AG20443 (cell line): Measurements from ENCODE around the gene SH2D6.
A peak's percentile ranks its signal among the peaks of the same experiment; 100 is the strongest.
"Not testable (repeated sequence)": the region's sequence is repeated elsewhere in the genome, so short reads cannot be mapped to it uniquely, and the experiment has no call there.

ENCODE experiments used
- DNase-seq: peaks from one replicate; pipeline ENCODE4 v3.0.0; 2012; ENCODE audit warnings: low spot score, mixed read lengths

Gene SH2D6

DNA sequence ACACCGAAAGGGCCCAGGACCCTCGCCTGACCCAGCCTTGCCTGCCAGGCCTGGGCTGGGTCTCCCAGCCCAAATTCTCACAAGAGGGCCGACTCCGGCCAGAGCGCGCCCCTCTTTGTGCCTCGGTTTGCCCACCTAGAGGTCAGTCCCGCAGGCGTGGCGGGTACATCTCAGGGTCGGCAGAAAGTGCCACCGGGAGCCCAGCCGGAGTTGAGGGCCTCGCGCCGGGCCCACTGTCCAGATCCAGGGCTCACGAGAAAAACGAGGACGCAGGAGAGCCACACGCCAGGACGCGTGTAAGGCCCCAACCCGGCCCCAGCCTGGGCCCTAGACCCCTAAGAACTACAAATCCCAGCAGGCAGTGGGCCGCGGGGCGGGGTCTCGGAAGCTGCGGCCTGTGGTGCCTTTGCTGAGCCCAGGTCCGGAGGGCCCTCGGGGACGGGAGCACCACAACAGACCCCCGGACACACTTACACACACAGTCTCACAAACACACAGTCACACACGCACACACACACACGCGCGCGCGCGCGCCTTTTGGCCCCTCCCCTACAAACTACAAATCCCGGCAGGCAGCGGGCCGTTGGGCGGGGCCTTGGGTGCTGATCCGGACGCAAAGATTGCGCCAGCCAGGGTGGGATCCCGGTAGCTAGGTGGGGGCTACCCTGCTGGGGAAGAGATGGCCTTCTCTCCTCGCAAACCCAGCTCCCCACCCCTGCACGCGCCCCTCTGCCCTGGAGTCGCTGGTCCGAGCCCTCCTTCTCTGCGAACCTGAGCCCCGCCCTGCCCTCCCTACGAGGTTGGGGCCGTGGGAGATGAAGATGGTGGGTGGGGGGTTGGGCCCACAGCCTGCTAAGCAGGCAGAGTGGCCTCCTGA is at the start of gene SH2D6:
TSS of gene SH2D6 (plus strand) at position 583 of the 877 bp plus-strand sequence. CDS start 10,752 bp downstream, outside the sequence.
- peak; percentile 92 for DNase-seq

DNA sequence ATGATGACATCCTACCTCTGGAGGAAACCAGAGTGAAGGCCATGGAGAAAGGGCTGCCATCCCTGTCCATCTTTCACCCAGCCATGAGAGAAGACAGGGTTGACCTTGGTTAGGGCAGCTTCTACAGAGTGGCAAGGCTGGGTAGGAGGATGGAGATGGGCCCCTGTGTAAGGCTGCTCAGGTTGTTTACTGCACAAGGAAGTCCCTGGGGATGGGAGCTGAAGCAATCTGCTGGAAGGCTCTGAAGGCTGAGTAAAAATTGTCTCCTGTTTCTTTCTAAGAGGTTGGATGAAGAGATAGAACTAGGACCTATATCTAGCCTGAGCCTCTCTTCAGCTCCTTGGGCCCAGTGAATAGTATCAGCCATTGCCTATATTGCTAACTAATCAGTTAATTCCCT is 49.6 kb upstream of the SH2D6 start:
- DNase-seq, result no peak

DNA sequence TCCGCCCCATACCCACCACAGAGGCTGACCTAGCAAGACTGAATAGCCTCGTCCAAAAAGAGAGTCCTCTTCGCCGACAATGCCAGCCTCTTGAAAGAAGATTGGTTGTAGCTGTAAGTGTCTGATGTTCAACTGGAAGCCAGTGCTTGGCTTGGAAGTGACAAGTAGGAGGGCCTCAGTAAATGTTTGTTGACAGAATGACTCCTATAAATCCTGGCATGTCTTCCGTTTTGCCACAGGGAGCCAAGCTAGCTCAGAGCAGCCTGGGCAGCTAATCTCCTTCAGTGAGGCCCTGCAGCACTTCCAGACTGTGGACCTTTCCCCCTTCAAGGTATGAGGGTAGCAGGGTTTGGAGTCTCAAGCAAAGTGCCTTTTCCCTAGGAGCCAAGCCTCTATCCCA is 49.0 kb upstream of the SH2D6 start:
- DNase-seq, result no peak

DNA sequence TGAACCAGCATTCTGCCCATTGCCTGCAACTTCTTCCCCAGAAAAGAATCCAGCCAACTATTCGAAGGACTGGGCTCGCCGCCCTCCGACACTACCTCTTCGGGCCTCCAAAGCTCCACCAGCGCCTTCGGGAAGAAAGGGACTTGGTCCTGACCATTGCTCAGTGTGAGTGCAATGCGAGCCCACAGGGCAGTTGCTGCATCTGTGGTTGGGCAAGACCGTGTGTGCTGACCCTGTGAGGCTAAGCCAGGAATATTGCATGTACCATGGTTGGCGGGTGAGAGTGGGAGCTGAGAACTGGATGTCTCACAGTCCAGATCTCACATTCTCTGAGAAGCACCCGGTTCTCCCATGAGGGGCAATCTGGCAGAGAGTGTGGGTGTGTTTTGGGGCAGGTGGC is 47.5 kb upstream of the SH2D6 start:
- no peak for DNase-seq

DNA sequence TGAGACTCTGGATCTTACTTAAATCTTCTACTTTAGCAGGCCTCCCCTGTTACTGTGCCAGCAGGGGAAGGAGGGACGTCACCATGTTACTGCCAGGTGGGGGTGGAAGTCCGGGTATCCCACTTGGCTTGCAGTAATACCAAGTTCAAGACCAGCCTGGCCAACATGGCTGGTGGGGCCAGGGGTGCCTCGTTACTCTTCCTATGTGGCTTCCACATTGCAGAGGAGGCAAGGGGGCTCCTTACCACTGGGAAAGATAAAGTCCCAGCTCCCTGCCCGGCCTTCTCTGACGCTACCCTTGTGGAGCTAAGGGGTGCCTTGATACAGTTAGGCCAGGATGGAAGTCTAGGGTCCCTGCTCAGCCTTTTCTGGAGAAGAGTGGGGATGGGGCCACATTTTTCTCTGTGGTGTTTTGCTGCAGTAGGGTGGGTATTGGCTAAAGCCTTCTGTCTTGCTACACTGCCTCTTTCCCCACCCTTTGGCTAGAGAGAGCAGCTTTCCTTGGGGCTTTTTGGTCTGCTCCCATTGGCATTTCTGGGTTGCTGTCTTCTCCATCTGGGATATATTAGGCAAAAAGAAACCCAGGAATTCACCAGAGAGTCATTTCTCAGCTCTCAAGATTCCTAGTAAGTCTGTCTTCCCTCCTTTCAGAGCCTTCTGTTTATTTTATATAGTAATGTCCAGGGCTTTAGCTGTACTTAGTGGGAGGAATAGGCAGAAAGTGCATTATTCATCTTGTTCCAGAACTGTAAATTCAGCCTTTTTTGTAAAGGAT is 42.0 kb upstream of the SH2D6 start:
- peak; percentile 49 for DNase-seq

DNA sequence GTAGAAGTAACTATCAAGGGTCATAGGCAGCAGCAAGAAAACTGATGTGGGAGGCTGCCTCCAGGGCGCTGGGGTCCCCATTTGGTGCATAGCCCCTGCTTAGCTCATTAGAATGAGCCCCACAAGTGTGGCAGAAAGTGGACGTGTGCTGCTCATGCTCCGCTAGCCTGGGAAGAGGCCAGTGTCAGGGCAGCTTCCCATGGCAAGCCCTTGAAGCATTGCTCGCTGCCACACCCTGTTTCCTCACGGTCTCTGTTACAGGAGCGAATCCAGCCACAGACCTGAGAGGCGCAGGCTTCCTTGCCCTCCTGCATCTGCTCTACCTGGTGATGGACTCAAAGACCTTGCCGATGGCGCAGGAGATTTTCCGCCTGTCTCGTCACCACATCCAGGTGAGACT is 41.4 kb upstream of the SH2D6 start:
- no peak for DNase-seq

DNA sequence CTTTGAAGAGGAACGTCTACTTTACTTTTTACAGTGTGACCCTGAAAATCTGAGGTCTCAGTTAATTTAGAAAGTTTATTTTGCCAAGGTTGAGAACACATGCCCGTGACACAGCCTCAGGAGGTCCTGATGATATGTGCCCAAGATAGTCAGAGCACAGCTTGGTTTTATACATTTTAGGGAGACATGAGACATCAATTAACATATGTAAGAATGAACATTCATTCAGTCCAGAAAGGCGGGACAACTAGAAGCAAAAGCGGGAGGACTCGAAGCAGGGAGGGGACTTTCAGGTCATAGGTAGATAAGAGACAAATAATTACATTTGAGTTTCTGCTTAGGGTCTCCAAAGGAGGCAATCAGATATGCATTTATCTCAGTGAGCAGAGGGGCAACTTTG is 40.3 kb upstream of the SH2D6 start:
- DNase-seq, result no peak

DNA sequence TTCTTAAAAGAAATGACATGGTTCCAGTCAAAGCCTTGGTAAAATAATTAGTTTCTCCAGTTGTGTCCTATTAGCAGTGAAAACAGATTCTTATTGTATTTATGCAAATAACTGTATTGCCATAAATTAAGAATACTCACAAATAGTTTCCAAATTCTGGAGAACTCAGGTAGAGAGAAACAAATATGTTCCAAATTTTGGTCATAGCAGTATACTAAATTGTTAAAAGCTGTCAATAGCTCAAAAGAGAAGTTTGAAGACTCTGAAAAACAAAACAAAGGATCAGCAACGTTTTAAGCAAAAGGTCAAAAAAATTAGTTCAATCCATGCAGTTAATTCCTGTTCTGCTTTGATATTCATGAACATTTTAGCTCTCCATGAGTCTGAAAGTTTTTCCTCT is 38.5 kb upstream of the SH2D6 start:
- DNase-seq, result no peak

DNA sequence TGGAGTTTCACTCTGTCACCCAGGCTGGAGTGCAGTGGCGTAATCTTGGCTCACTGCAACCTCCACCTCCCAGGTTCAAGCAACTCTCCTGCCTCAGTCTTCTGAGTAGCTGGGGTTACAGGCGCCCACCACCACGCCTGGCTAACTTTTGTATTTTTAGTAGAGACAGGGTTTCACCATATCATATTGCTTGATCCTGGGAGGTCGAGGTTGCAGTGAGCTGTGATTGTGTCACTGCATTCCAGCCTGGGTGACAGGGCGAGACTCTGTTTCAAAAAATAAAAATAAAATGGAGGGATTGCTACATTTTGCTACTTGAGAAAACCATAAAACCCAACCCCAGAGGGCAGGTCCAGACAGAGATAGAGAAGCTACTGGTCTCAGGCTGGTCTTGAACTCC is 35.4 kb upstream of the SH2D6 start:
- DNase-seq, result not testable (repeated sequence)

DNA sequence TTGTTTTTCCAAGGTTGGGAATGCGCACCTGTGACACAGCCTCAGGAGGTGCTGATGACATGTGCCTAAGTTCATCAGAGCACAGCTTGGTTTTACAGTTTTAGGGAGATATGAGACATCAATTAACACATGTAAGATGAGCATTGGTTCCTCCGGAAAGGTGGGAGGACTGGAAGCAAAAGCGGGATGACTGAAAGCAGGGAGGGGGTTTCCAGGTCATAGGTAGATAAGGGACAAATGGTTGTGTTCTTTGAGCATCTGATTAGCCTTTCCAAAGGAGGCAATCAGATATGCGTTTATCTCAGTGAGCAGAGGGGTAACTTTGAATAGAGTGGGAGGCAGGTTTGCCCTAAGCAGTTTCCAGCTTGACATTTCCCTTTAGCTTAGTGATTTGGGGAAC is 34.7 kb upstream of the SH2D6 start:
- no peak for DNase-seq

DNA sequence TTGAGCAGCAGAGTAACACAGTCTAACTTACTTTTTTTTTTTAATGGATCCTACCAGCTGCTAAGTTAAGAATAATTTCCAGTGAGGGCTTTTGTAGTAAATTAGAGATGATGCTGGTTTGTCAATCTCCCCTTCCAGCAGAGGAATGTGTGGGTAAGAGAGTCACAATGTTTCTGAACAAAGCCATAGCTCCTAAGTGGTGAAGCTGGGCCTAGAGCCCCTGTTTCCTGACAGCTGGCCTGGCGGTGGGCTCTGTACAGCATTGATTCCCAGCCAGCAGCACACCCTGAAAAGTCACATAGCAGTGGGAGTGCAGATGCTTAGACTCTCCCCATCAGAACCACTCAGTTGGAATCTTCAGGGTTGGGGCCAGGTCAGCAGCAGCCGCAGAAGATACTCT is 32.8 kb upstream of the SH2D6 start:
- no peak for DNase-seq

DNA sequence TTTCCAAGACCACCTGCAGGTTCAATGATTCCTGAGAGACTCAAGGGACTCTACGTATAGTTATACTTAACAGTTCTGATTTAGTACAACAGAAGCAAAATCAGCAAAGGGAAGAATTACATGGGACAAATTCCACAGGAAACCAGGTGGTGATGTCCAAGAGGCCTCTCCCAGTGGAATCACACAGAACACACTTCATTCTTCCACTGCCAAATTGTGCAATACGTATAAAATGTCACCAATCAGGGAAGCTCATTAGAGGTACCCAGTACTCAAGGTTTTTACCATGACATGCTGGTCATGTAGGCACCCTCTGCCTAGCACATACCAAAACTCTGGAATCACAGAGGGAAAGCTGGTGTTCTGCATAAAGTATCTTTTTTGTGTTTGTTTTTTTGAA is 30.8 kb upstream of the SH2D6 start:
- DNase-seq, result no peak

DNA sequence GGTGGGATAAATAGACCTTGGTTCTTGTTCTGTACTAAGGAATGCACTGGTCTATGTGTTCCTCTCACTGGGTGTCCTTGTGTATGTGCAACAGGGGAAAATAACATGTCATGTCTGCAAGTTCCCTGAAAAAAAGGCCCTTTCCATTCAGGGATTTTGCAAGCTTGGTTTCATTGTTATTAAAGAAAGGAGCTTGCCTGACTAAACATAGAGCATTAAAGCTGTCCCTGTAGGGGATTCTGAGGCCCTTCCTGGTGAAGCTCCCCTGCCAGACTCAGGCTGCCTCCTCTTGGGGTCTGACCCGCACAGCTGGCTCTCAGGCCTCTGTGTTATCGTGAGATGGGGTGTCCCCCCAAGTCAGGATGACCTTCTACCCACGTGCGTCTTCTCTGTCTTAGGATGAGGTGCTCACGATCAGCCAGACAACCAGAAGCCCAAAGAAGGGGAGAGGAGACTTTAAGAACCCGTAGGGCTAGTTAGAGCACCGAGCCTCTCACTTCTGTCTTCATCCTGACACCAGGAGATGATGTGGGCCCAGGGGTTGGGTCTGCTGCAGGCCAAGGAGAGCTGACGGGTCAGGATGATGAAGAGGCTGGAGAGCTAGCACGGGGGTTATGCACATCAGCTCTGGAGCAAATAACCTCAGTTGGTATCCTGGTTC is 29.5 kb upstream of the SH2D6 start:
- no peak for DNase-seq

DNA sequence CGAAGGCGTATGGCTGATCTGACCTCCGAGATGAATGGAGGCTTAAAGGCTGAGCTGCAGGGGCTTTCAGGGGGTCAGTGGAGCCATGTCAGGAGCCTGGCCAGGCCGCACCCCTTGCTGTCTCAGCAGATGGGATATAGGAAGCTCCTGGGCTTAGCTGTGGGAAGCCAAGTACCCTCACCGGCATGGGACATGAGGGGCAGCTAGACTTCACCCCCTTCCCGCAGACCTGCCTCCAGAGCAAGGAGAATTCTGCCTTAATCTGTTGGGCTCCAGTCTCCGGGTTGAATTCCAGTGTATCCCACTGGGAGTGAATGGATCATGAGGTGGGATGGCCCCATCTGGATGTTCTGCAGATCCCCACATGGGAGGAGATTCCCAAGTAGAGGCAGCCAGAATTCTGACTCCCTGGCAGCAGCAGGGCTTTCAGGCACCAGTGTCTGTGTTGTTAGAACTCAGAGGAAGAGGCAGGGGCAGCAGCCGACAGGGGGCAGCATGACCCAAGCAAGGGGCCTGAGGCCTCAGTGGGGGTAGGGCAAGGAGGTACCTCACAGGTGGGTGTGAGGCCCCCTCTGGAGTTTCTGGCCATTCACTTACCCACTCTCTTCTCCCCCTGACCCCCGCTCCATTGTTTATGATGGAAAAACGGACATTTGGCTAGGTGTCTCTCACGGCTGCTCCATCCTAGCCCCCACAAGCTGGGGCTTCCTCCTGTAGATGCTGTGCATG is 27.4 kb upstream of the SH2D6 start:
- peak; percentile 78 for DNase-seq

DNA sequence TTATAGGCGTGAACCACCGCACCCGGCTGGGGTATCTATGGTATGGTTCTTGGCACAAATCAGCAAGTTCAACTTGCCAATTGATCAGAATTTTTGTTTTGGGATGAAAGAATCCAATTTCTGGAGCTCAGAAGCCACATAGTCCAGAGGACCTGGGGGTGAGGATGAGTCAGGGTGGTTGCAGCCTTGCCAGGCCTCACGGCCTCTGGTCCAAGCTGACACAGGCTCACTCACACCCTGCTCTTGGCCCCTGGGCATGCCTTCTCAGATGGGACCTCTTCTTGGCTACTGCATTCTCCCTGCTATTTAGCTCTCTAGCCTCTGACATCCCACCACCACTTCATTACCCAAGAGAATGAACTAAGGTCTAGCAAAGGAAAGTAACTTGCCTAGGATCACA is 24.7 kb upstream of the SH2D6 start:
- peak; percentile 85 for DNase-seq

DNA sequence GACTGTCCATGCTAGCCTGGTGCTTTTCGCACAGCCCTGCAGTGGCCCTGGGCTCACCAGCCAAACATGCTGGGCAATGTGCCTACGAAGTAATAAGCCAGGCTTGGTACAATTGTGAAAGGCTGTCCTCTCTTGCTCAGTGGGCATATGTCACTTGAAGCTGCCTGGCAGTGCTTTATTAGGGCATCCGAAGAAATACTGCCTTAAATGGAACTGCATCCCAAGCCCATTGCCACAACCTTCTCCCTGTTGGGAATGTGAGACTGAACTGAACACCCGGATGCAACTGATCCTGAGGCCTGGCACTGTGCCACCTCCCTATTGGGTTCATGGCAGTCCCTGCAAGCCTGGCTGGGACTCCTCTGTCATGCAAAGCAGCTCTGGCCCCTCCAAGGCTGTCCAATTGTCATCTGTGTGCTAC is 24.2 kb upstream of the SH2D6 start:
- DNase-seq, result no peak

DNA sequence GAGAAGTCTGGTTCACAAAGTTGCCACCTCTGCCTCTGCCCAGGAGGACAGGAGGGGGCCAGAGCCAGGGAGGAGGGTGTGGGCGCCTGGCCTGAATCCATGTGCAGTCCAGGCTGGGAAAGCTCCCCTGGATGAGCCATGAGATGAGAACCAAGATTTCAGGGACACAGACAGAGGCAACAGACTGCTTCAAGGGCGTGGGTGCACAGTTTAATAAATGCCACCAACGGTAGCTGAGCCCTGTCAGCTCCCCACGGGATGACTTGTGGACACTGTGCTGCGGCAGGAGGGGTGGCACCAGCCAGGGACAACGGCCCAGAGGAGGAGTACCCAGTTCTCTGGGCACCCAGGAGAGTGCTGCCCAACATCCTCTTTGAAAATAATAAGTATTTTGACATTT is 23.5 kb upstream of the SH2D6 start:
- no peak for DNase-seq

DNA sequence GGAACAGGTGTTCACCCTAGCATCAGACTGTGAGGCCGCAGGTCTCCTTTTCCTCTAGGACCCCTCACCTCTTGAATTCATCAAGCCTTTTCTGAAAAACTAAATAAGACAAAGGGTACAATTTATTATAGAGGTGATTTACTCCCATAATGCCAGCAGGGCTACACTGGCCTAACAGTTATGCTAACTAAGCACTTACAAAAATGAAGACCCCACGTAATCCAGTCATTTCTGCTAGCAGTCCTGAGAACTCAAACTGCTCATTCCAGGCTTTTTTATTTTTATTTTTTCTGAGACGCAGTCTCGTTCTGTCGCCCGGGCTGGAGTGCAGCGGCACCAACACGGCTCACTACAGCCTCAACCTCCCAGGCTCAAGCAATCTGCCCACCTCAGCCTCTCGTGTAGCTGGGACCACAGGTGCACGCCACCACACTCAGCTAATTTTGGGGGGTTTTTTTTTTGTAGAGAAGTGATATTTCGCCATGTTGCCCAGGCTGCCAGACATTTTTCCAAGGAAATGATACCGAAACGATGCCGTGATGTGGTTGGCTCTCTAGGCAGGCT is 22.5 kb upstream of the SH2D6 start:
- DNase-seq, result no peak

DNA sequence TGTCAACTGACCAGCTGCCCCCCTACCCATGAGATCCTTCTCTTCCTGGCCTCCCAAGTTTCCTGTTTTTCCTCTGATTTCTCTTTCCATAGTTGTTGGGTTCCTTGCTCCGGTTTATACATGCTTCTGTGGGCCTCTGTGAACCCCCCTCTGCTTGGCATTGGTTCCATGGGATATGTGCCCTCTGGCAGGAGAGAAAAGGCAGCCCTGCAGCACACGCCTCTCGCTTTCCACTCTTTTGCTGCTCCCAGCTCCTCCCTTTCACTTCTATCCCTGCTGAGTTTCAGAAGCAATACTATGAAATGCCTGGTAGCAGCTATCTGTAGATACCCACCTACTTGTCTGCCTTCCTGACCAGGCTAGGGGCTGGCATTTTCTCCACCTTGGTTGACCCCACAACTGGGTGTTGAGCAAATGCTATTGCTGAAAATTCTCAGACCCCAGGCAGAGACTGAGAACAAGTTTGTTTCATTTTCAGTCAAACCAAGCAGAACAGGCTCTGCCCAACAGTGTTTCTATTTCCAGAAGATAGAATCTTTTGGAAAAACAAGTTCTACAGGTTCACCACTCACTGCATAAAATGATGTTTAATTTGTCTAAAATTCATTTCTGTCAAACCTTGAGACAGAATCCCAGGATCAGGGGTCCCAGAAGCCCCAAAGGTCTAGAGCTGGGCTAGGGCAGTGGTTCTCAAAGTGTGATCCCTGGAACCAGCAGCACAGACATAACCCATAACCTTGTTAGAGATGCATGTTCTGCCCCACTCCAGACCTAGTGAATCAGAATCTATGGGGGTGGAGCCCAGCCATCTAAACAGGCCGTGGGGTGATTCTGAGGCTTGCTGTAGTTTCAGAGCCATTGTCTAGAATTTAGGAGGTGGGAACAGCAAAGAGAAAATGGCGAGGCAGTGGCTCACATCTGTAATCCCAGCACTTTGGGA is 21.7 kb upstream of the SH2D6 start:
- no peak for DNase-seq

DNA sequence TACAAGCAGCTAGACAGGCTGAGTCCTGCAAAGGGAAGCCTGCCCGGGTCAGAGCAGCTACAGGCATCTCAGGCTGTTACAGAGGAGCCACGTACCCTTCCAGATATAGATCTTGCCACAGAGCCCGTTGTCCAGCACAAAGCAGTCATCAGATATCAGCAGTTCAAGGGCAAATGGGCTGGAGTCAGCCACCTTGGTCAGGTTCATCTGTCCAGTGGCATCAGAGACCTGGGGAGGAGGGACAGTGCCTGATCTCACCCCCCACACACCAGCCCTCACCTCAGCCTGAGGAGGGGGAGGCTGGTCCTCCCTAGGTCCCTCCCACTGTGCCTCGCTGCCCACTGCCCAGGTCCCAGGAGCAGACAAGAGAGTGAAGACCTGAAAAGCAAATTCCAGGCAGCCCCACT is 20.6 kb upstream of the SH2D6 start:
- no peak for DNase-seq
